Lower leg skin (tissue), 3 donors: ENCODE results near the gene PPP1R12C.

Source experiments
- CTCF ChIP-seq, 3 donors: fragments of 450-650 bp; IDR thresholded peaks; one replicate each; pipeline ENCODE4 v1.5.1; 2016; ENCODE audit warnings: antibody characterized with exemption in 3 of 3, mild to moderate bottlenecking in 3 of 3, moderate library complexity in 2 of 3
- POLR2A ChIP-seq, 2 donors: fragments of 450-650 bp; IDR thresholded peaks; one replicate each; pipeline ENCODE4 v1.6.1; 2016 to 2017; ENCODE audit warnings: antibody characterized with exemption in 2 of 2, mild to moderate bottlenecking in 1 of 2, moderate library complexity in 1 of 2

- TF ChIP-seq CTCF (IDR thresholded peaks at IDR 0.05) (no peak), POLR2A (IDR thresholded peaks at IDR 0.05) (no peak)
These were observed 37.1 kb downstream of the PPP1R12C start for GRCh38 chr19:55080121-55080967.
